ENCODE results near the gene PDE9A.

- no peak for TF ChIP-seq CTCF (IDR thresholded peaks at IDR 0.05)
- TF ChIP-seq POLR2A (IDR thresholded peaks at IDR 0.05) = no peak
- no peak for TF ChIP-seq POLR2AphosphoS5 (IDR thresholded peaks at IDR 0.05)
- TF ChIP-seq EP300 (IDR thresholded peaks at IDR 0.05) = no peak
Observed at GRCh38 chr21:42673633-42674328, 20.4 kb downstream of the PDE9A start.
